HG03060 (cell line): ENCODE measurements around the gene L3HYPDH.
"Not testable (repeated sequence)": the region's sequence is repeated elsewhere in the genome, so short reads cannot be mapped to it uniquely, and the experiment has no call there.

Source experiments
- ATAC-seq: cut with Tn5 transposase; IDR thresholded peaks from one replicate; pipeline ENCODE4 v1.9.1; 2021; ENCODE audit warnings: low read depth, moderate number of reproducible peaks; ENCODE audit not compliant: unreplicated experiment

The L3HYPDH gene

DNA sequence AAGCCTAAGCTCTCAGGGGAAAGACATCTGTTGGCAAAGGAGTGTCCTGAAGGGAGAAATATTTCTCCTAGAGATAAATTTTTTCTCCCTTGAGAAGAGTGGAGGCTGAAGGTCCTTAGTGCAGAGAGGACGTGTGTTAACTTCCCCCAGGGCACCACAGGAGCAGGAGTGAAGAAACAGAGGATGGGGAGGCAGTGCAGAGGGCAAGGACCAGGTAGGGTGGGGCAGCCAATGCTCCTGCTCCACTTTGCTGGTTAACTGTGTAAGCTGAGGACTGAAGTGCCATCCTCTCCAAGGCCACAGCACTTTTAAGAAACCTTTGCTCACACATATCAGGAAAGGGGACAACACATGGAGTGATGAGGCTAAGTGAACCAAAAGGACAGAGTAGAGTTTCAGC, 4.0 kb downstream of the L3HYPDH start:
- ATAC-seq, result no peak

DNA sequence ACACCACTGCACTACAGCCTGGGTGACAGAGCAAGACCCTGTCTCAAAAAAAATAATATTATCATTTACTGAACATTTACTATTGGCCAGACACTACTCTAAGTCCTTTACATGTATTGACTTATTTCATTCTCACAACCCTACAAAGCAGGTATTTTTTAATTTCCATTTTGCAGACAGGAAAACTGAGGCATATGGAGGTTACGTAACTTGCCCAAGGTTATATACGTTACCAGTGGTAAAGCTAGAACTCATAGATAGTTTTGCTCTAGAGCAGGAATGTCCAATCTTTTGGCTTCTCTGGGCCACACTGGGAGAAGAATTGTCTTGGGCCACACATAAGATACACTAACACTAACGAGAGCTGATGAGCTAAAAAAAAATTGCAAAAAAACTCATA, 5.7 kb downstream of the L3HYPDH start:
- no peak for ATAC-seq

DNA sequence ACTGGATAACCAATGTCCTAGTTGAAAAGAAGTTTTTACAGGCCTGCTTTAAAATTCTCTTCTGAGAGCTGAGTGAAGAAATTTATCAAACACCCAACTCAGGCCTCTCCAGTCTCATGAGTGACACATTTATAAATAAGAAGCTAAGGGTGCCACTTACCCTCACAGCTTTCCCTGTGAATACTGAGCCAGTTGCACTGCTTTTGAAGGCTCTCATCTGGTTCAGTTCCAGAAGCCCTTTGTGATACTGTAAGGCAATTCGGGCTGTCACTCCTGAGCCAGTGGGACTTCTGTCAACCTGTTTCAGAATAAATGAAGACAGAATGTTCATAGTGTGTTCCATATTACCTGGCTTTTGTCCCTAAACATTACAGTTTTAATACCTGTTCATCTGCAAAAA, 8.5 kb downstream of the L3HYPDH start:
- ATAC-seq, result no peak

DNA sequence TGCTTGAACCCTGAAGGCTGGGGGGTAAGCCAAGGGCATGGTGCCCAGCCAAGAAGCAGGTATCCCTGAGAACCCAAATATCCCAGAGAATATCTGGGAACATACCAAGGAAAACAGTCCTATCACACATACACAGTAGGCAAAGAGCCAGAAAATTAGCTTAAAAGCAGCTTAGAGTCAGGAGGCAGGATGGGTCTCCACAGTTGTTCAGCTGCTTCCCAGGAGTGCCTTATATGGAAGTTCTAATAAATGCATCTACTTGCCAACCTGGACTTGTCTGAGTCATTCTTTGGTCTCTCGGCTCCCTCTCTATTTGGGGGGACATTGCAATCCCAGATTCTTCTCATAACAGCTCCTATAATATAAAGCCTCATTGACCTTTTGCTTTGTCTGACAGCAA, 10.0 kb downstream of the L3HYPDH start:
- no peak for ATAC-seq

DNA sequence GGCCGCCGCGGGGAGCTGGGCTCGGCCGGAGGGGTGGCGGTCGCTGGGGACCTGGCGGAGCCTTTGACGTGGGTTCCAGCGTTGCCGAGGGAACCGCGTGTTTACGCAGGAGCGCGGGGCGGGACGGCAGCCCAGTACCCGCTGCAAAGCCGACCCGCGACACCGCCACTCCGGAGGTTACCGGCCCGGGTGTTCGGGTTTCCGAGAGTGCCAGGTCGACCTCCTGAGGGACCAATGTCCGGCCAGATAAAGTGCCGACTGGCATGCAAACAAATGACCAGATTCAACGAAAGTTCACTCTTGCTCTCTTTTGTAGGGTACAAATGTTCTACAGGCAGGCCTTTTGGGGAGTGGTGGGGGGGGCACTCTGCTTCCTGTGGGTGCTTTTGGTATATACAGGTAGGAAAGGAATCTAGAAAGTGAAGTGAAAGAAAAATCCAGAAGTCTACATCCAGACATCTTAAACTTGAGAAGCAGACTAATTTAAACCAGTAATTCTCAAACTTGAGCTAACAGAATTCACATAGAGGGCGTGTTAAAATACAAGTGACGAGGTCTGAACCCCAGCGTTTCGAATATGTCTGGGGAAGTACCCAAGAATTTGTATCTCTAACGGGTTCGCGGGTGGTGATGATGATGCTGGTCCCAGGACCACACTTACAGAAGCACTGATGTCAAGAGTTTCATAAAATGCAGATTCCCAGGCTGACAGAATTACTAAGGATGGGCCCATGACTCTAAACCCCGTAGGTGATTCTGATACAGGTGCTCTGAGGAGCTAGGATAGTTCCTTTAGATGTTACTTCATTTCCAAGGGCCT, 18.7 kb downstream of the L3HYPDH start, which contains the start of gene GPR135:
GPR135 (minus strand) TSS at position 65 of the 820 bp plus-strand sequence. CDS start 154 bp downstream, outside the sequence.
- ATAC-seq, result no peak

DNA sequence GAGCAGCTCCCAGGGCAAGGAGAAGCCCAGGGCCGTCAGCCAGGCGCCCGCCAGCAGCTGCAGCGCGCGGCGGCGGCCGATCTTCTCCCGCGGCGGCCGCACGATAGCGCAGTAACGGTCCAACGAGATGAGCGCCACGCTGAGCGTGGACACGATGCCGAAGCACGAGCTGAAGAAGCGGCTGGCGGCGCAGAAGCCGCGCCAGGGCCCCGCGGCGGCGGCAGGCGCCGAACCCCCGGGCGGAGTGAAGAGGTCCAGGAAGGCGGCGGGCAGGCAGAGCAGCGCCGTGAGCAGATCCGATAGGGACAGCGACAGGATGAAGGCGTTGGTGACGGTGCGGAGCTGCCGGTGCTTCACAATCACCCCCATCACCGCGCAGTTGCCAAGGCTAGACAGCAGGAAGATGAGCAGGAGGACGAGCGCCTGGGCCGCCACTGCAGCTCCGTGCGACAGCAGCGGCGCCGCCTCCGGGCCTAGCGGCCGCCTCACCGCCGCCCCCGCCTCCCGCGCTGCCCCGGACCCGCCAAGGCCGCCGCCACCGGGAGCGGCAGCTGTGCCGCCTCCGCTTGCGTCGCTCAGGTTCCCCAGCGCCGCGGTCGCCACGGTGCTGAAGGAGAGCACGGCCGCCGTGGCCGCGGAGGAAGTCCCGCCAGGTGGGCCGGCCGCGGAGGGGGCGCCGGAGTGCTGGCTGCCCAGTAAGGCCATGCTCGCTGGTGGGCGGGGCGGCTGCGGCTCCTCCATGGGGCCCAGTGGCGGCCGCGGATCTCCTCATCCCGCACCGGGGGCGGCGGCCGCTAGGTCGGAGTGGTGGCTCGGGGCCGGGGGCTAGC, 19.5 kb downstream of the L3HYPDH start:
- ATAC-seq, result no peak

DNA sequence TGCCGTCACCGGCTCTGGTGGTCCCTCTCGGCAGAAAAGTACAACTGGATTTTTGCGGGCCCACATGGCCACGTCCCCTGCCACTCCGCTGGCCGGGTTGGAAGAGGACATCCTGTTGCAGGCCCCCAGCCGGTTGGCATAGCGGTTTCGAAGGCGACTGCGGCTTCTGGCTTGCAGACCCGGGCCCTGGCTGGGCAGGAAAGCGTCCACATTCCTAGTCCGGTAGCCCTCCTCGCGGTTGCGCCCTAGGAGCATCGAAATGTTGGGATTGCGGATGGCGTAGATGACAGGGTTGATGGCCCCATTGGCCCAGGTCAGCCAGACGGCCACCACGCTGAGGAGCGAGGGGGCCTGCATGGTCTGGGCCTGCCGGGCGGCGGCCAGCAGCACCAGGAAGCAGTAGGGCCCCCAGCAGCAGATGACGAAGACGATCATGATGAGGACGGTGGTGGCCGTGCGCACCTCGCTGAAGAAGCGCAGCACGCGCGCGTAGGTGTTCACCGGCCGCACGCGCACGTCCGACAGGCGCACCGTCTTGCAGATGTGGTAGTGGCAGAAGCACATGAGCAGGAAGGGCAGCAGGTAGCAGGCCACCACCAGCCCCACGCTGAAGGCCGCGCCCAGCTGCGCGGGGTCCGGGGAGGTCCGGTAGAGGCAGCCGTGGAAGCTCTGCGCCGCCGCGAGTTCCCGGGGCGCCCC, 20.3 kb downstream of the L3HYPDH start:
- no peak for ATAC-seq

DNA sequence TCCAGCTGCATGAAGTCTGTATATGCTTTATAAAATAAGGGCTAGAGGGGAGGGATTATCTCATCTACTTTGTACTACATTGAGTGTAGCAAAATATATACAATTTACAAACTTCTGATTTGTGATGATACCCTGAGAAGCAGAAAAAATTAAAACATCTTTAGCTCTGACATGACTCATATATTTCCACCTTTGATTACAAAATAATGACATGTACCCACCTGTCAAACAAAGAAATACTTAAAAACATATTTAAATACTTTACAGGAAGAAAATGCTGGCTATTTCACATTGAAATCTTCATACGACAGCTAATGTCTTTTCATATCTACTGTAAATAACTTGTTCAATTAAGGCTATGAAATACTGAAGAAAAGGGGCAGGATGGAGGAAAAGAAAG, 22.3 kb downstream of the L3HYPDH start:
- ATAC-seq, result no peak

DNA sequence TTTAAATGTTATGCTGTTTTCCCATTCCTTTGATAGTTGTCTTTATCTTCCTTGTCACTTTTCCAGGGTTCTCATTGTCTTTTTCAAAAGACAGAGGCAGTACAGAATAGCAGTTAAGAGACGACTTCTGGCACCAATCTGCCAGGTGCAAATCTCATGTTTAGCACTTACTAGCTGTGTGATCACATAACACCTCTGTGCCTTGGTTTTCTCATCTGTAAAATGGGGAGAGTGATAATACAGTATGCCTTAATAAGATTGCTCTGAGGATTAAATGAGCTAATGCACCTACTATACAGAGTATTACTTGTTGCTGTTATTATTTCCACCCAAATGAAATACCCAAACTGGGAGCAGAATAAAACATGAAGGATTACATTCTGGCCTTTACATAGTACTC, 23.8 kb downstream of the L3HYPDH start:
- ATAC-seq, result no peak

DNA sequence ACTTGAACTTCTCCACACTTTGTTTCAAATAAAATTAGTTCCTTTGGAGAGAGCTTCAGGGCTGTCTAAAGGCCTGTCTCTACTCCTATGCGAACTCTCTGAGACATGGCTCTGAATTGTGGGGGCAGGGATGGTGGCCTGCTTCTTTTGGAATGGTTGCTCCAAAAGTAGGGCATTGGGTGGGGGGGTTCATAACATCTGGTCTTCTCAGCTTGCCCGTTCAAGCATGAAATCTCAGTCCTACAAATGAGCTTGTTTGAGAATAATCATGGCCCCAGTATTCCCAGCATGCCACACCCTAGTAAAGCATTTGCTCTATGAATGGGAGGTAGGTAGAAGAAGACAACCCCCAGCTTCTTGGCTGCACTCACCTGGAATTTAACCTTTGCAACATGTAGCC, 25.7 kb downstream of the L3HYPDH start:
- ATAC-seq, result no peak

DNA sequence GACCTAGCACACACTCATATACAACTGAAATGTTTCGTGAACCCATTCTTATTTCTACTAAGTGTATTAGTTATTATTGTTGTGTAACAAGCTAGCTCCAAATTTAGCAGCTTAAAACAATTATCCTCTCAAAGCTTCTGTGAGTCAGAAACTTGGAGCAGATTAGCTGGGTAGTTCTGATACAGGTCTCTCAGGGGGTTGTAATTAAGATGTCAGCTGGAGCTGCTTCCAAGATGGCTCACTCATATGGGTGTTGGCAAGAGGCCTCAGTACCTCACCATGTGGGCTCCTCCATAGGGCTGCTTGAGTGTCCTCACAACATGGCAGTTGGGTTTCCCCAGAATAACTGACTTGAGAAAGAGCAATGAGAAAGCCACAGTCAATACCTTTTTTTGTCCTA, 28.8 kb downstream of the L3HYPDH start:
- ATAC-seq, result no peak

DNA sequence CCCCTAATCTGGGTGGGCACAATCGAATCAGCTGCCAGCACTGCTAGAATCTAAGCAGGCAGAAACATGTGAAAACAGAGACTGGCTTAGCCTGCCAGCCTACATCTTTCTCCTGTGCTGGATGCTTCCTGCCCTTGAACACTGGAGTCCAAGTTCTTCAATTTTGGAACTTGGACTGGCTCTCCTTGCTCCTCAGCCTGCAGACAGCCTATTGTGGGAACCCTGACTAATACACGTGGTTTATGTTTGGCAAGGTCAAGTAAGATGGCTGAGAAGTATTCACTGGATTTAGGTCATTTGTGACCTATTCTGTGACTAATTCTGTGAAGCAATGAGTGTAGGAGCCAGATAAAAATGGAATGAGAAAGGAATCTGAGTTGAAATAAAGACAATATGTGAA, 30.1 kb downstream of the L3HYPDH start:
- ATAC-seq, result no peak

DNA sequence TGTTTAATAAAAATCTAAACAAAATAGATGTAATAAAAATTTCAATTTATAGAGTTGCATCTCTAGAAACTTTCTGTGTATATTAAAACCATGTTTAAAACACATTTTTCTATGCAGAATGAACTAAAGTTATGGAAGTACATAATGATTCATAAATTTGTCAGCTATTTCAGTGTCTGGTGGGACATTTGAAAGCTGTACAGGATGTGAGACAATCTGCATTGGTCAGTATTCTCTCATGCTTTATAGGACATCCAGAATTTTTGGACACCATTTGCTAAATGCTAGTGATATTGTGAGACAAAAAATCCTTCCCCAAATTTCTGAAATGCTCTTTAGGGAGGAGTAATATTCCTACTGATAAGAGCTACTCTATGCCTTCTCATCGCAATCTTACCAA, 32.4 kb downstream of the L3HYPDH start:
- ATAC-seq, result no peak

DNA sequence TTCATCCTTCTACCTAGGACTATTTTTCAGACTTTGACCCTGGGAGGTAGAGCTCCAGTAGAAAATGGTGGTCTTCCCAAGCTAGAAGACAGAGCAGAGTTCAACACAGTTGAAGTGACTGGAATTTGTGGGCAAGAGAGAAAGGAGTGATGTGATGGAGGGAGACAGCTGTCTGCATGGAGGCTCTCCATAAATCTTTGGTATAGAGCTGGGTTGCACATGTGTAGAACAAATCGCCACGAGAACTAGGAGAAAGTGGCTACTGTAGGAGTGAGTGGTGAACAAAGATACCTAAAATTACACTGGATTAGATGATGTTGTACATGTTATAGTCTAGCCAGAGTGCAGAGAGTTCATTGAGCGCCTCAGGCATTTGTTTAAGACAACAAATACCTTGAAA, 33.5 kb downstream of the L3HYPDH start:
- ATAC-seq, result no peak

DNA sequence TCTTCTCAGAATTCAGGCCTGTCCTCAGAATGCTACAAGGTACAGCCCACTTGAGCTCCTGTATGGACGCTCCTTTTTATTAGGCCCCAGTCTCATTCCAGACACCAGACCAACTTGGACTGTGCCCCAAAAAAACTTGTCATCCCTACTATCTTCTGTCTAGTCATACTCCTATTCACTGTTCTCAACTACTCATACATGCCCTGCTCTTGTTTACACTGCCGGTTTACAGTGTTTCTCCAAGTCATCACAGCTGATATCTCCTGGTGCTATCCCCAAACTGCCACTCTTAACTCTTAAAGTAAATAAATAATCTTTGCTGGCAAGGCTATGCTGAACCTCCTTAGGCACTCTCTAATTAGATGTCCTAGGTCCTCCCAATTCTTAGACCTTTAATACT, 35.5 kb downstream of the L3HYPDH start:
- not testable (repeated sequence) for ATAC-seq

DNA sequence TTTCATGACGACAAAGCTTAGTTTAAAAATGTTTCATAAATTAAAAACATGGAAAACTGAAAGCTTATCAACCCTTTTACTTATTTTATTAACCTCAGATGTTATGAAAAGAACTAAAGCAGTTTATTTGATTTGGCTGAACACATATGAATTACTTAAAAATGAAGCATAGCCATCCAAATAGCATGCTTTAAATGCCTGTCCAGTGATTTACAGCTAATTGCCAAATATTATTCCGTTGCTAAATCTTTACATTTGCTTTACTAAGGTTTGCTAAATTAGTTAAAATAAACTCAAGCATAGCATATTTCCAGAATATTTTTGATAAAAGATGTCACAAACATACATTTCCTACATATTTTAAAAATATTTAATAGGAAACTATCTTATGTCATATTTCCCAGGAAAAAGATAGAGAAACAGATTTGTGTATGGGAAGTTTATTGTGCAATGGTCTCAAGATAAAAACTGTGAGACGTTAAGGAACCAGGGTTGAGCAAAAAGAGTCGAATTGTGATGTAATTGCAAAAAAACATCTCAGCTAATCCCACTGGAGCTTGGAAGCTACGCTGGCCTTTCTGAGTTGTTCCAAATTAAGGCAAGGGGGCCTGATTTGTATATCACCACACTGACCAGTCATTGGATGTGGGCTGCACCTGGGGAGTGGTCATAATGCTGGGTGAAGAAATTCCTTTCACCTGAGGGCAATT, 44.8 kb downstream of the L3HYPDH start:
- no peak for ATAC-seq

DNA sequence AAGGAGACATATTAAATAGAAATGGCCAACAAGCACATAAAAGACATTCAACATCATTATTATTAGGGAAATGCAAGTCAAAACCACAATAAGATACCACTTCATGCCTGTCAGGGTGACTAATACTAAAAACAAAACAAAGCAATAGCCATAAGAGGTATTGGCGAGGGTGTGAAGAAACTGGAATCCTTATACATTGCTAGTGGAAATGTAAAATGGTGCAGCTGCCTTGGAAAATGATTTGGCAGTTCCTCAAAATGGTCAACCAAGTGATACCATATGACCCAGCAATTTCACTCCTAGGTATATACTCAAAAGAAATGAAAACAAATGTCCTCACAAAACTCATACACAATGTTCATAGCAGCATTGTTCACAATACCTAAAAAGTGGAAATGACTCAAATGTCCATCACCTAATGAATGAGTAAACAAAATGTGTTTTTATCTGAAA, 46.0 kb downstream of the L3HYPDH start:
- no peak for ATAC-seq

DNA sequence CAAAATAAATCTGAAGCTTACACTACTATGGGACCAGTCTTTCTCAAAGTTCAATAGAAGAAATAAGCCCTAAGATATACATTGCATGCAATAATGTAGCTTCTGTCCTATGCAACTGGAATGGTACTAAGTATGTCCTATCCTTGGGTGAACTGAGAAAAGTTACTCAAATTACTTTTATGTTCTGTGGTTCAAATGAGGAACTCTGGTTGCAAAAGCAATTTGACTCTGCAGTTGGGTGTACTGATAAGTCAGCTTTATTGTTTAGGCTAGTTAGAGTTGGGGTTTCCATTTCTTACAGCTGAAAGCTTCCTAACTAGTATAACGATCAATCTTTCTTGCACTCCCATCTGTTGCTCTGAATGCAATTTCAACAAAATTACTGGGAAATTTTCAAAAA, 48.2 kb downstream of the L3HYPDH start:
- ATAC-seq, result no peak

DNA sequence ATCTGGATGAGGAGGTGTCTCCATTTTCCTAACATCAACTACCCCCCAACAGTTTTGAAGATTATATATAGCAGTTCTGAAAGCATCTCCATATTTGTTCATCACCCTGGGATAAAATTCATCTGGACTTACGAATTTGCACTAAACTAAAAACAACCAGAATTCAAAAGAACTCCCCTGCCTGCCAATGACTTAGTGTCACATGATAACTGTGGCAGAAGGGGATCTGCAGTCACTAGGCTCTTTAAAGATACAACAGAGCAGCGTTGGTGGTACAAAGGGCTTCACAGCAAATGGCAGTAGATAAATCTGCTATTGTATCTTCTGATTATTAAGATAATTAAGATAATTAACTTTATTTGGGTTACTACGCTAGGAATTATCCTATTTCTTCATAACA, 49.1 kb downstream of the L3HYPDH start:
- ATAC-seq, result no peak

DNA sequence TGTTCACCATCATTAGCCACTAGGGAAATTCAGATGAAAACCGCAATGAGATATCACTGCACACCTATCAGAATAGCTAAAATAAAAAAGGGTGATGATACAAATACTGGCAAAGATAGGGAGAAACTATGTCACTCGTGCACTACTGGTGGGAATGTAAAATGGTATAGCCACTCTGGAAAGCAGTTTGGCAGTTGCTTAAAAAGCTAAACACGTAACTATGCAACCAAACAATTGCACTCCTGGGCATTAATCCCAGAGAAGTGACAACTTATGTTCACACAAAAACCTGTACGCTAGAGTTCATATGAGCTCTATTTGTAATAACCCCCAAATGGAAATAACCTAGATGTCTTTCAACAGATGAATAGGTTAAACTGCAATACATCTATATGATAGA, 54.4 kb downstream of the L3HYPDH start:
- no peak for ATAC-seq
